ENCODE measurements around the gene RGS7. TPM values are rescaled to one million over a fixed set of nuclear protein-coding genes. Genes with fewer than 3 reads are reported as not detected.

Gene RGS7
- total RNA-seq, 4 donors from 2014 or later: 0.11 to 0.33 TPM; not detected in 2

GRCh38 chr1:241083285-241083684 lies 273.7 kb downstream of the RGS7 start:
- no peak overlapping the region for H3K27ac ChIP-seq (replicated peaks in 1 of 4)
- 91% methylated on average over 3 of the region's 3 CpGs for WGBS
- no peaks in the 10 kb centered on the region for H3K9me3 ChIP-seq
- H3K27me3 ChIP-seq: no peaks in the 10 kb centered on the region
- intact Hi-C loops (cut with DNase I): no loop called here
- H3K36me3 ChIP-seq: no peaks in the 10 kb centered on the region
- no peak overlapping the region for H3K4me3 ChIP-seq
- no peak for TF ChIP-seq POLR2A (IDR thresholded peaks at IDR 0.05; ENCODE audit: low read depth)
- TF ChIP-seq EP300 (IDR thresholded peaks at IDR 0.05): no peak
- TF ChIP-seq POLR2AphosphoS5 (IDR thresholded peaks at IDR 0.05): no peak
- no peak for TF ChIP-seq CTCF (IDR thresholded peaks at IDR 0.05)
- no peak for DNase-seq (ENCODE audit: extremely low spot score)
- H3K4me1 ChIP-seq: no peaks in the 10 kb centered on the region

GRCh38 chr1:241081473-241081872 lies 275.5 kb downstream of the RGS7 start:
- intact Hi-C loops (cut with DNase I): no loop called here
- Histone ChIP-seq H3K27ac (replicated peaks in 1 of 4) (no peak overlapping the region), H3K4me1 (no peaks in the 10 kb centered on the region), H3K4me3 (no peak overlapping the region), H3K27me3 (no peaks in the 10 kb centered on the region), H3K9me3 (no peaks in the 10 kb centered on the region), H3K36me3 (no peaks in the 10 kb centered on the region)
- 64% methylated on average over 2 of the region's 2 CpGs for WGBS
- no peak for DNase-seq (ENCODE audit: extremely low spot score)
- TF ChIP-seq POLR2A (IDR thresholded peaks at IDR 0.05; ENCODE audit: low read depth): no peak

DNA sequence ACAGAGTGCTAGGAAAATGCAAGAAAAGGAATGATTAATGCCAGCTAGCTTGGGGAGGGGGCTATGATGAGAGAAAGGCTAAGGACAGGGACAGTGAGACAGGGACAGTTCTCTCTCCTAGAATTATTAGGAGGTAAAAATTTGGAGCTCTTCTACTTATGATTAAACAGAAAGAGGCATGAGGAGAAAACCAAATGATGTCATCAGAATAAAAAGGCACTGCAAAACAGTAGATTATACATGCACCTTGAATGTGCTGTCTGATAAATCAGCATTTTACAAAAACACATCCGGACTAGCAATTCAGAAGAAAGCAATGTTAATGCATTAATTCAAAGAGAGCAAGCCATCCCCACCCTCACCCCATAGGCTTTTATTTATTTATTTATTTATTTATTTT lies 277.5 kb downstream of the RGS7 start:
- Histone ChIP-seq H3K9me3 (no peaks in the 10 kb centered on the region), H3K4me1 (no peaks in the 10 kb centered on the region), H3K4me3 (no peak overlapping the region), H3K27ac (replicated peaks in 1 of 4) (no peak overlapping the region), H3K27me3 (no peaks in the 10 kb centered on the region), H3K36me3 (no peaks in the 10 kb centered on the region)
- WGBS: 97% methylated on average over 1 of the region's 1 CpG
- intact Hi-C loops (cut with DNase I): no loop called here
- TF ChIP-seq POLR2A (IDR thresholded peaks at IDR 0.05; ENCODE audit: low read depth): no peak
- no peak for TF ChIP-seq POLR2AphosphoS5 (IDR thresholded peaks at IDR 0.05)
- DNase-seq (ENCODE audit: extremely low spot score): no peak

- no peaks in the 10 kb centered on the region for H3K4me1 ChIP-seq
- H3K27ac ChIP-seq (replicated peaks in 1 of 4): no peak overlapping the region
- no peak for TF ChIP-seq POLR2A (IDR thresholded peaks at IDR 0.05; ENCODE audit: low read depth)
- TF ChIP-seq POLR2AphosphoS5 (IDR thresholded peaks at IDR 0.05): no peak
- no peak for TF ChIP-seq CTCF (IDR thresholded peaks at IDR 0.05)
- no peak for TF ChIP-seq EP300 (IDR thresholded peaks at IDR 0.05)
- H3K4me3 ChIP-seq: no peak overlapping the region
- 74% methylated on average over 8 of the region's 8 CpGs for WGBS
- no peaks in the 10 kb centered on the region for H3K27me3 ChIP-seq
- intact Hi-C loops (cut with DNase I): no loop called here
- DNase-seq (ENCODE audit: extremely low spot score): no peak
- no peaks in the 10 kb centered on the region for H3K9me3 ChIP-seq
- no peaks in the 10 kb centered on the region for H3K36me3 ChIP-seq
Observed at GRCh38 chr1:241079047-241079446, 278.0 kb downstream of the RGS7 start.

GRCh38 chr1:241077386-241078147 lies 279.4 kb downstream of the RGS7 start:
- H3K36me3 ChIP-seq: no peaks in the 10 kb centered on the region
- intact Hi-C loops (cut with DNase I): no loop called here
- H3K4me1 ChIP-seq: no peaks in the 10 kb centered on the region
- no peak overlapping the region for H3K4me3 ChIP-seq
- no peaks in the 10 kb centered on the region for H3K27me3 ChIP-seq
- no peak for DNase-seq (ENCODE audit: extremely low spot score)
- H3K27ac ChIP-seq (replicated peaks in 1 of 4): peak overlapping the region in 1 of 4 donors; percentile 28
- H3K9me3 ChIP-seq: no peaks in the 10 kb centered on the region
- WGBS: 81% methylated on average over 11 of the region's 11 CpGs
- TF ChIP-seq CTCF (IDR thresholded peaks at IDR 0.05): no peak
- TF ChIP-seq POLR2AphosphoS5 (IDR thresholded peaks at IDR 0.05): no peak
- TF ChIP-seq POLR2A (IDR thresholded peaks at IDR 0.05; ENCODE audit: low read depth): no peak
- TF ChIP-seq EP300 (IDR thresholded peaks at IDR 0.05): no peak

GRCh38 chr1:241074507-241074906 lies 282.5 kb downstream of the RGS7 start:
- H3K27ac ChIP-seq (replicated peaks in 1 of 4): no peak overlapping the region
- intact Hi-C loops (cut with DNase I): no loop called here
- H3K4me1 ChIP-seq: no peaks in the 10 kb centered on the region
- TF ChIP-seq CTCF (IDR thresholded peaks at IDR 0.05) (no peak), EP300 (IDR thresholded peaks at IDR 0.05) (no peak), POLR2AphosphoS5 (IDR thresholded peaks at IDR 0.05) (no peak), POLR2A (IDR thresholded peaks at IDR 0.05; ENCODE audit: low read depth) (no peak)
- H3K9me3 ChIP-seq: no peaks in the 10 kb centered on the region
- DNase-seq (ENCODE audit: extremely low spot score): no peak
- no peaks in the 10 kb centered on the region for H3K36me3 ChIP-seq
- WGBS: 49% methylated on average over 6 of the region's 6 CpGs
- H3K27me3 ChIP-seq: no peaks in the 10 kb centered on the region
- H3K4me3 ChIP-seq: no peak overlapping the region

Data from esophagus muscularis mucosa (tissue), 4 donors.